Caco-2 (cell line): ENCODE results near the gene SPATC1L. TPM values are rescaled to one million over a fixed set of nuclear protein-coding genes. Genes with fewer than 3 reads are reported as not detected.
A peak's percentile ranks its signal among the peaks of the same experiment; 100 is the strongest.

Experiments
- BruUV-seq: library from RNA; stranded (reverse); fragments of 400-500 nt; replicated peaks from 2 replicates; lab custom pipeline; 2021; lab: Mats Ljungman, UMichigan
- CTCF ChIA-PET: fragments of 300-600 bp; sonication (Branson Sonifier 250); formaldehyde crosslinking; loops from one replicate; lab custom pipeline; 2022; ENCODE audit warnings: antibody characterized with exemption; lab: Charles Lee
- POLR2A ChIA-PET: fragments of 300-600 bp; sonication (Branson Sonifier 250); formaldehyde crosslinking; loops from one replicate; lab custom pipeline; 2022; ENCODE audit warnings: antibody characterized with exemption; lab: Charles Lee
- DNase-seq, 2 experiments: peaks; one replicate each; pipeline versions ENCODE4 v3.0.0 to v3.0.0-alpha.2; 2020 to 2022
- H3K27me3 ChIP-seq: replicated peaks from 2 replicates; pipeline ENCODE4 v1.6.0; 2011; ENCODE audit warnings: low read length; ENCODE audit not compliant: control insufficient read depth, insufficient read depth
- H3K36me3 ChIP-seq: 2 replicates; pipeline ENCODE4 v1.5.1; 2011; ENCODE audit warnings: low read length; ENCODE audit not compliant: control insufficient read depth, insufficient read depth
- H3K4me1 ChIP-seq: fragments of 250-450 bp; sonication (Bioruptor Pico); 2 replicates; pipeline ENCODE4 v1.5.1; 2020; ENCODE audit warnings: mild to moderate bottlenecking
- H3K4me3 ChIP-seq: 2 replicates; pipeline ENCODE4 v1.5.1; 2011; ENCODE audit warnings: low read depth, mild to moderate bottlenecking, control low read depth, low read length
- H3K9me3 ChIP-seq: fragments of 250-450 bp; sonication (Bioruptor Pico); 2 replicates; pipeline ENCODE4 v1.5.1; 2020; ENCODE audit warnings: mild to moderate bottlenecking, moderate library complexity
- H3K27ac Mint-ChIP-seq: one replicate; pipeline ENCODE4 v1.8.0; 2022; ENCODE audit warnings: mixed read lengths; ENCODE audit not compliant: unreplicated experiment
- H3K27me3 Mint-ChIP-seq: one replicate; pipeline ENCODE4 v1.8.0; 2022; ENCODE audit warnings: mixed read lengths; ENCODE audit not compliant: insufficient read depth, unreplicated experiment
- H3K36me3 Mint-ChIP-seq: one replicate; pipeline ENCODE4 v1.8.0; 2022; ENCODE audit warnings: mild to moderate bottlenecking, mixed read lengths; ENCODE audit not compliant: insufficient read depth, unreplicated experiment
- H3K4me1 Mint-ChIP-seq: one replicate; pipeline ENCODE4 v1.8.0; 2022; ENCODE audit warnings: low read depth, mixed read lengths; ENCODE audit not compliant: unreplicated experiment
- H3K4me3 Mint-ChIP-seq: one replicate; pipeline ENCODE4 v1.8.0; 2022; ENCODE audit warnings: mild to moderate bottlenecking, moderate library complexity, mixed read lengths; ENCODE audit not compliant: unreplicated experiment
- H3K9me3 Mint-ChIP-seq: one replicate; pipeline ENCODE4 v1.8.0; 2022; ENCODE audit warnings: mixed read lengths; ENCODE audit not compliant: unreplicated experiment
- CTCF ChIP-seq, 2 experiments: fragments of 200-600 bp in 1 of 2; IDR thresholded peaks; 1 replicate in 1 of 2; 2 replicates in 1 of 2; pipeline versions ENCODE4 v1.5.1 to v1.8.0; 2011 to 2022; ENCODE audit warnings: antibody characterized with exemption in 1 of 2, control low read depth in 1 of 2, inconsistent platforms in 1 of 2, low read depth in 1 of 2, low read length in 1 of 2, mild to moderate bottlenecking in 1 of 2, moderate library complexity in 1 of 2; ENCODE audit not compliant: insufficient read depth in 1 of 2, severe bottlenecking in 1 of 2, unreplicated experiment in 1 of 2
- intact Hi-C: fragments of 100-400 bp; cut with micrococcal nuclease; formaldehyde crosslinking; loops from one replicate; pipeline ENCODE4 v1.10.0; 2022; ENCODE audit not compliant: unreplicated experiment
- total RNA-seq: library from RNA; stranded (reverse); gene quantifications from 2 replicates; pipeline ENCODE4 v1.2.3, GENCODE V29; 2022

Gene SPATC1L
- total RNA-seq, 1 experiment from 2014 or later, result 3.1 TPM

GRCh38 chr21:46158666-46159300 lies 25.5 kb downstream of the SPATC1L start:
- no peak for DNase-seq

GRCh38 chr21:46157987-46158451 lies 26.2 kb downstream of the SPATC1L start:
- H3K9me3 ChIP-seq, result peaks cover 6% of the 10 kb centered on the region; the same call in 1 of the 2 replicates
- H3K9me3 Mint-ChIP-seq, result no peaks in the 10 kb centered on the region
- no peaks in the 10 kb centered on the region for H3K36me3 ChIP-seq
- BruUV-seq, result no TSS peak
- CTCF ChIA-PET, result no interaction called here
- DNase-seq, result no peak
- no peak overlapping the region for H3K4me3 Mint-ChIP-seq
- no peak for TF ChIP-seq CTCF (IDR thresholded peaks at IDR 0.05; ENCODE audit: insufficient read depth in 1 of 2, low read depth in 1 of 2, low read length in 1 of 2, severe bottlenecking in 1 of 2, unreplicated experiment in 1 of 2)
- no peaks in the 10 kb centered on the region for H3K27me3 ChIP-seq
- intact Hi-C loops, result no loop called here
- peaks cover 35% of the 10 kb centered on the region for H3K36me3 Mint-ChIP-seq
- no peaks in the 10 kb centered on the region for H3K27me3 Mint-ChIP-seq
- H3K4me1 ChIP-seq, result no peaks in the 10 kb centered on the region
- peaks cover 7% of the 10 kb centered on the region for H3K4me1 Mint-ChIP-seq
- POLR2A ChIA-PET, result no interaction called here
- peak overlapping the region; percentile 50 for H3K27ac Mint-ChIP-seq
- H3K4me3 ChIP-seq, result no peak overlapping the region

More at GRCh38 chr21:46158666-46159300, 25.5 kb downstream of the SPATC1L start:
- no peak for TF ChIP-seq CTCF (IDR thresholded peaks at IDR 0.05; ENCODE audit: insufficient read depth in 1 of 2, low read depth in 1 of 2, low read length in 1 of 2, severe bottlenecking in 1 of 2, unreplicated experiment in 1 of 2)
- Mint-ChIP-seq H3K27ac (no peak overlapping the region), H3K4me1 (peaks cover 7% of the 10 kb centered on the region), H3K36me3 (peaks cover 41% of the 10 kb centered on the region), H3K4me3 (no peak overlapping the region), H3K27me3 (no peaks in the 10 kb centered on the region), H3K9me3 (no peaks in the 10 kb centered on the region)
- no peaks in the 10 kb centered on the region for H3K27me3 ChIP-seq
- POLR2A ChIA-PET, result no interaction called here
- no peaks in the 10 kb centered on the region for H3K36me3 ChIP-seq
- no TSS peak for BruUV-seq
- no peaks in the 10 kb centered on the region for H3K4me1 ChIP-seq
- intact Hi-C loops, result no loop called here
- peaks cover 6% of the 10 kb centered on the region; the same call in 1 of the 2 replicates for H3K9me3 ChIP-seq
- no peak overlapping the region for H3K4me3 ChIP-seq
- CTCF ChIA-PET, result no interaction called here

GRCh38 chr21:46157396-46157986 lies 26.8 kb downstream of the SPATC1L start:
- no peak for TF ChIP-seq CTCF (IDR thresholded peaks at IDR 0.05; ENCODE audit: insufficient read depth in 1 of 2, low read depth in 1 of 2, low read length in 1 of 2, severe bottlenecking in 1 of 2, unreplicated experiment in 1 of 2)
- Mint-ChIP-seq H3K36me3 (peaks cover 30% of the 10 kb centered on the region), H3K4me1 (peaks cover 7% of the 10 kb centered on the region), H3K27ac (peak overlapping the region; percentile 50), H3K4me3 (no peak overlapping the region), H3K9me3 (no peaks in the 10 kb centered on the region), H3K27me3 (no peaks in the 10 kb centered on the region)
- no peaks in the 10 kb centered on the region for H3K36me3 ChIP-seq
- BruUV-seq, result no TSS peak
- ChIA-PET CTCF (no interaction called here), POLR2A (no interaction called here)
- no peaks in the 10 kb centered on the region for H3K27me3 ChIP-seq
- H3K4me1 ChIP-seq, result no peaks in the 10 kb centered on the region
- H3K4me3 ChIP-seq, result no peak overlapping the region
- intact Hi-C loops, result no loop called here
- DNase-seq, result no peak
- peaks cover 6% of the 10 kb centered on the region; the same call in 1 of the 2 replicates for H3K9me3 ChIP-seq
